ENCODE measurements around the gene FXYD3.

Gene FXYD3

GRCh38 chr19:35107545-35107944 is 8.1 kb upstream of the FXYD3 start:
- no peak for DNase-seq

- DNase-seq: no peak
Observed at GRCh38 chr19:35108730-35109129, 6.9 kb upstream of the FXYD3 start.

- no peak for DNase-seq
Observed at GRCh38 chr19:35109395-35110112, 6.1 kb upstream of the FXYD3 start.

DNA sequence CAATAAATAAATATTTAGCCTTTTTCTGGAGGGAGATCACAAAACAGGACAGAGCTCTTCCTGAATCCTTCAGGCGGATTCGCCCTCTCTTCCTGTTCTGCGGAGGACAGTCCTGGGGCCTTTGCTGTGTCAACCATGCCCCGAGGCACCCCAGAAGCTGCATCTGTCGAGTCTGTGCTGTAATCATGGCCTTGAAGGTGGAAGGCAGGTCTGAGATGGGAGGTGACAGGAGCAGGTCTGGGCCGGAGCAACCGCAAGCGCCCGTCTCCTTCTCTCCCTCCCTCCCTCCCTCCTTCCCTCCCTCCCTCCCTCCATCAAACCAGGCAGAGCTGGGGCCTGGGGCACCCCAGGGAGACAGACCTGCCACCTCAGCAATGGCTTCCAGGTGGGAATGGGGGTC is 4.6 kb upstream of the FXYD3 start:
- no peak for DNase-seq

DNA sequence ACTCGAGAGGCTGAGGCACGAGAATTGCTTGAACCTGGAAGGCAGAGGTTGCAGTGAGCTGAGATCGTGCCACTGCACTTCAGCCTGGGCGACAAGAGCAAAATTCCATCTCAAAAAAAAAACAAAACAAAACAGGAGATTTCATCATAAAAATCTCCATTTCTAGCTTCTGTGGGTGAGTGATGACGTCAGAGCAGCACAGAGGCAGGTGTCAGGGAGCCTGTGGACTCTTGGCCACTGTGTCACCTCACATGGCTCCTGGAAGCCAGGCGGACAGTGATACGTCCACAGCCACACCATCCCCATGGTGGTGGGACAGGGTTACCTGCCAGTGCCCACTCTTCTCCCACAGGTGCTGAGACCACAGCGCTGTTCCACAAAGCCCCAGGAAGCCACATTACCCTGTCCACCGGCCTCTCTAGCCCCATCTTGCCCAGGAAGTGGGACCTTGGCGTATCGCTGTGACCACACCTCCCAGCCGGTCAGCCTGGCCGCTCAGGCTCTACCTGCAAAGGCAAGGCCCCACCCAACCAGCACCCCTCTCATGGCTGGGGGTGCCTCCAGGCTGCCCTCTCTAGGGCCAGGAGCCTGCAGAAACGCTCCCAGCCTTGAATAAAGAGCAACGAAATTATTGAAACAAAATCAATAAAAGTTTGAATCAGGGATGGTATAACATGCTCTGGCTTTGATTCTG is 2.5 kb upstream of the FXYD3 start:
- DNase-seq: no peak

DNA sequence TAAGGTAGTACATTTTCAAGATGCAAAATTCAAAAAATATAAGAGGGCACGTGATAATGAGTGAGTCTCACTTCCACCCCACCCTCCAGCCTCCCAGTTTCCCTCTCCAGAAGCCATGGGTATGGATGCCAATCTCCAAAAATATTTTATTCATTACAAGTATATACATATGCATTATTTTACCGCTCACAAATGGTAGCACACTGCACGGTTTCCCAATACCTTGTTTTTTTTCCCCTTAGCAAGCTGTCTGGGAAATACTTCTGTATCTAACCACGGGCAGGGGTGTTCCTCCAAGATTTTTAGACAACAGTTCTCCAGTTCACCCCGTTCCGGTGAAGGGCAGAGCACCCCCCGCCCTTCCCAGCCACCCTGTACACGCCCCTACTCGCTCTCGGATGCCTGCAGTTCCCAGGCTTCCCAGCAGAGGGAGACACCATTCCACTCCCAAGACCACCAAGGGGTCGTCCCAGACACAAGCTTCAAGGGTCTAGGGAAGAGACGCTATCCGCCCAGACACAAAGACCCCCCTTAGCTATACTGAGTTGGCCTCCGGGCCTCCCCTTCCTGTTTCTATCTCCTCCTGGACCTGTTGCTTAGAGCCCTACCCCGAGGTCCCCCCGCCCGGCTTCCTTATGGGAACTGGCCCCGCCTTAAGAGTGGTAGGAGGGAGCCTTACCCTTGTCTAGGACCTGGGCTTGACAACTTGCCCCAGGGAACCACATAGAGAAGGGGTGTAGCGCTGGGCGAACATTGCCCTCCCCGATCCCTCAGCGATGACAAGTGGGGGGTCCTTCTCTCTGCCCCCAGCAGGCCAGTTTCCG is 1.1 kb upstream of the FXYD3 start:
- DNase-seq: no peak

GRCh38 chr19:35116072-35116801 is 614 bp downstream of the FXYD3 start:
- DNase-seq: no peak

GRCh38 chr19:35117116-35117515 is 1.5 kb downstream of the FXYD3 start:
- no peak for DNase-seq

DNA sequence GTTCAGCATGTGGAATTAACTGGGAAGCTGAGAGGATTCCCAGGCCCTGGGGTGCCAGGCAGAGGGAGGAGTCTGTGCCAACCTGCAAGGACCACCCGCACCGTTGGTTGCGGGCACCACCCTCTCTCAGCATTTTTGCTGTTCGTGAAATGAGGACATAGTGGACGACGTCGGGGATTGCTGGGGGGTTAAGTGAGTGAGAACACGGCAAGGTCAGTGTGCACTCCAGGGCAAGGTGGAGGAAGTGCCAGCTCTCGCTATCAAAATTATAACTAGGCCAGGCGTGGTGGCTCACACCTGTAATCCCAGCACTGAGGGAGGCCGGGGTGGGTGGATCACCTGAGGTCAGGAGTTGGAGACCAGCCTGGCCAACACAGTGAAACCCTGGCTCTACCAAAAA is 2.2 kb downstream of the FXYD3 start:
- no peak for DNase-seq

GRCh38 chr19:35118268-35119020 is 2.8 kb downstream of the FXYD3 start:
- DNase-seq: no peak

GRCh38 chr19:35119091-35119490 is 3.5 kb downstream of the FXYD3 start:
- DNase-seq: no peak

GRCh38 chr19:35119578-35120155 is 4.0 kb downstream of the FXYD3 start:
- DNase-seq: no peak

DNA sequence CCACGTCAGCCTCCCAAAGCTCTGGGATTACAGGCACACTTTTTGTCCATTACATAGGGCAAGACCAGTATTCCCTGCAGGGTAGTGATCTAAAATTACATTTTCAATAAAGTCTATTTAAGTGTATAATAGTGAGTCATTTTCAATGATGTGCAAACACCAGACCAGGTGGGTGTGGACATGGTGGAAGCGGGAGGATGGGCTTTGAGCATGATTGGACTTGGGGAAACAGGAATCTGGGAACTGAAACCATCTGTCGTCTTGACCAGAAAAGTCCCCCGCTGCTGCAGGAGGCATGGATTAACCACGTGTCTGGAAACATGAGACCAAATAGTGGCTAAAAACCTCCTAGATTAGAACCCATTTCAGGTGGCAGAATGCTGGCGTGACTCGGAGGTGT is 4.9 kb downstream of the FXYD3 start:
- DNase-seq: no peak

GRCh38 chr19:35120898-35121297 is 5.3 kb downstream of the FXYD3 start:
- DNase-seq: no peak

DNA sequence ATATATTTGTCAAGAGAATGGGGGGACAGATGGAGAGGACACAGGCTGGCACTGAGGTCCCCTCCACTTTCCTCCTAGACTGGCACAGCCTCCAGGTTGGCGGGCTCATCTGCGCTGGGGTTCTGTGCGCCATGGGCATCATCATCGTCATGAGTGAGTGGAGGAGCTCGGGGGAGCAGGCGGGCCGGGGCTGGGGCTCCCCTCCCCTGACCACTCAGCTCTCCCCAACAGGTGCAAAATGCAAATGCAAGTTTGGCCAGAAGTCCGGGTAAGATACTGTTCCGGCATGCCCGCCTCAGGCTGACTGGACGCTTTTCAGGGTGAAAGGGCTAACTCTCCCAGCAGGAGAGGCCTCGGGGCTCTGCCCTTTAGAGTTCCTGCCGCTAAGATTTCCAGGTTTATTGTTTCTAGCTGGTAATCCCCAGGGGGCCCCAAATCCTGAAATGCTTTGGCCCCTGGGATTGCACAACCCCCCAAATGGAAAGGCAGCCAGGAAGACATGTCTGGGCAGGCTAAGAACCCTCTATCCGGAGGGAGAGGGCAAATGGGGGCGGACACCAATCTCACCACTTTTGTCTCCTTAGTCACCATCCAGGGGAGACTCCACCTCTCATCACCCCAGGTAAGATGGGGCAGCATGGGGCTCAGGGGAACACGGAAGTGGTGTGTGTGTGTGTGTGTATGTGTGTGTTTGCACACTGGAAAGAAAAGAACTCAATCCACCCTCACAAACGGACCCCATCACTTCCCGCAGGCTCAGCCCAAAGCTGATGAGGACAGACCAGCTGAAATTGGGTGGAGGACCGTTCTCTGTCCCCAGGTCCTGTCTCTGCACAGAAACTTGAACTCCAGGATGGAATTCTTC is 7.3 kb downstream of the FXYD3 start:
- no peak for DNase-seq

- DNase-seq: no peak
Observed at GRCh38 chr19:35123573-35123972, 8.0 kb downstream of the FXYD3 start.

- DNase-seq: no peak
Observed at GRCh38 chr19:35124098-35125060, 8.8 kb downstream of the FXYD3 start.

DNA sequence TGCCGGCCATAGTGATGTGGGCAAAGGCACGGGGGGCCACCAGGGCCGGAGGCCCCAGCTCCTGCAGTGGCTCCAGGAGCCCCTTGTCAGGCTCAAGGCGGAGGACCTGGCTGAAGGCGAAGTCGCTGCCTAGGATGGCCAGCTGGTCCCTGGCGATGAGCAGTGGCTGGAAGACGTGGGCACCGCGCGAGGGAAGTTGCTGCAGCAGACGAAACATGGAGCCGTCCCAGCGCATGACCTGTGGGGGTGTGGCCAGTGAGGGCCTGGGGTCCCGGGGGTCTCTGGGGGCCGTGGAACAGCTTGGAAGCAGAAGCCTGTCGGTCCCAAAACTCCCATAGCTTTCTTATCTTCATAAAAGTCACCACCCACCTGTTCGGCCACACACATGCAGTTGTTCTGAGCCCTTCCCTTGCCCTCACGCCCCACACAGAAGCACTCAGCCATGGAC is 9.7 kb downstream of the FXYD3 start:
- no peak for DNase-seq

GRCh38 chr19:35125749-35126623 is 10.4 kb downstream of the FXYD3 start:
- no peak for DNase-seq

Measured in NCI-H510A treated with DMSO at 0.1 percent for 48 hours (cell line).